ENCODE results near the gene KRTCAP3. TPM values are rescaled to one million over a fixed set of nuclear protein-coding genes. Genes with fewer than 3 reads are reported as not detected.
A peak's percentile ranks its signal among the peaks of the same experiment; 100 is the strongest.

The KRTCAP3 gene
- total RNA-seq, 3 donors from 2014 or later, result 43.9 to 93.4 (median 85.1) TPM

DNA sequence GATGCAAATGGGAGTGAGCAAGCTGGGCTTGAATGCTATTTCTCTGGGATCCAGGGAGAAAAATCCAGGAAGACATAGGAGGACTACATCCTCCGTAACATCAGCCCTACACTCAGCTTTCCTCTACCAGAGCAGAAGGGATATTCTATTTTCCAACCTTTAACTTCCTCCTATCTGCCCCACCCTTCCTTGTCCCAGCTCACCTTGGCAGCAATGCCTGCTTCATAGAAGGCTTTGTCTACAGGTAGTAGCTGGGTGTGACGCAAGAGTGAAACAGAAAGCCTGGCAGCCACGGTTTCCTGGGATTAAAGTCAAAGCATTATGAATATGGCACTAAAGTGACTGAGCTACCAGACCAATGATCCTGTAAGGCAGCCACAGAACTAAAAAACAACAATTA is 3.9 kb downstream of the KRTCAP3 start:
- no peak overlapping the region for H3K4me3 ChIP-seq
- ATAC-seq (peak; percentile 86), DNase-seq (peak; percentile 76 to 90 (median 85))
- peaks cover 27% of the 10 kb centered on the region for H3K4me1 ChIP-seq (ENCODE audit: low read depth)
- TF ChIP-seq, protein P1, sequence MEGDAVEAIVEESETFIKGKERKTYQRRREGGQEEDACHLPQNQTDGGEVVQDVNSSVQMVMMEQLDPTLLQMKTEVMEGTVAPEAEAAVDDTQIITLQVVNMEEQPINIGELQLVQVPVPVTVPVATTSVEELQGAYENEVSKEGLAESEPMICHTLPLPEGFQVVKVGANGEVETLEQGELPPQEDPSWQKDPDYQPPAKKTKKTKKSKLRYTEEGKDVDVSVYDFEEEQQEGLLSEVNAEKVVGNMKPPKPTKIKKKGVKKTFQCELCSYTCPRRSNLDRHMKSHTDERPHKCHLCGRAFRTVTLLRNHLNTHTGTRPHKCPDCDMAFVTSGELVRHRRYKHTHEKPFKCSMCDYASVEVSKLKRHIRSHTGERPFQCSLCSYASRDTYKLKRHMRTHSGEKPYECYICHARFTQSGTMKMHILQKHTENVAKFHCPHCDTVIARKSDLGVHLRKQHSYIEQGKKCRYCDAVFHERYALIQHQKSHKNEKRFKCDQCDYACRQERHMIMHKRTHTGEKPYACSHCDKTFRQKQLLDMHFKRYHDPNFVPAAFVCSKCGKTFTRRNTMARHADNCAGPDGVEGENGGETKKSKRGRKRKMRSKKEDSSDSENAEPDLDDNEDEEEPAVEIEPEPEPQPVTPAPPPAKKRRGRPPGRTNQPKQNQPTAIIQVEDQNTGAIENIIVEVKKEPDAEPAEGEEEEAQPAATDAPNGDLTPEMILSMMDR (IDR thresholded peaks at IDR 0.05), result no peak
- intact Hi-C loops (cut with DNase I, micrococcal nuclease), result no loop called here
- no peaks in the 10 kb centered on the region for H3K36me3 ChIP-seq (ENCODE audit: low read depth)
- no peaks in the 10 kb centered on the region for H3K9me3 ChIP-seq

DNA sequence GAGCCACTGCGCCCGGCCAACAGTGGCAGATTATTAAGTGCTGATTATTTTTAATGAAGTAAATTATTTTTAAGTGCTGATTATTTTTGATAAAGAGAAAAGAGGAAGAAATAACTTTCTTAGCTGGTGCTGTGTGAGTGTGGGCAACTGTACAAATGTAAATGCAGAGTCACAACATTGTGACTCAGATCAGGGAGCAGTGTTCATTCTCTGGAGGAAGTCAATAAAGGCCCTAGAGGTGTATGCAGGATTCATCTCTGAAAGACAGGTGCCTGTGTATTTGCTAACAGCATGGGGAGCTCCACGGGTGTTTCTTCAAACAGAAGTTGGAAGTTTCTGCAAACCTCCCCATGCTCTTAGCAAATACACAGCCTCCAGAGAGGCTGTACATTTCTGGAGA is 6.2 kb downstream of the KRTCAP3 start:
- Histone ChIP-seq H3K4me1 (ENCODE audit: low read depth) (peaks cover 17% of the 10 kb centered on the region), H3K4me3 (no peak overlapping the region), H3K9me3 (no peaks in the 10 kb centered on the region), H3K36me3 (ENCODE audit: low read depth) (no peaks in the 10 kb centered on the region)
- ATAC-seq (no peak), DNase-seq (no peak)
- intact Hi-C loops (cut with DNase I, micrococcal nuclease), result no loop called here
- TF ChIP-seq, protein P1 (IDR thresholded peaks at IDR 0.05), result no peak

DNA sequence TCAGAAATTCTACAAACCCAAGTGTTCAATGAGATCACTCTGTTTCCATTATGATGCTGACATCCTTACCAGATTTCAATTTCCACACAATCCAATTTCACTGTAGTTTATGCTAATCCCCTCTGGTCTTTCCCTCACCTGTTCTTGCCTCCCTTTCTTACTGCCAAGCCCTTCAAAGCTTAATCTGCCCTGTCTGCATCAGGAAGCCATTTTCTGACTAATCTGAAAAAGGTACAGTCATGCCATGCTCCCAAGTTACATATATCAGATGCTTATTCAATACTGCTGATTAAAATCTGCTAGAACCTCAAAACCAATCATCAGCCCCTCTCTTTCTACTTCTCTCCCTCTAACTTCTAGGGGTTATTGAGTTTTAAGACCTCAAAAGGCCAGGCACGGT is 8.9 kb downstream of the KRTCAP3 start:
- H3K9me3 ChIP-seq, result no peaks in the 10 kb centered on the region
- intact Hi-C loops (cut with DNase I, micrococcal nuclease), result no loop called here
- peaks cover 2% of the 10 kb centered on the region for H3K4me1 ChIP-seq (ENCODE audit: low read depth)
- H3K4me3 ChIP-seq, result no peak overlapping the region
- no peak for ATAC-seq
- TF ChIP-seq, protein P1 (IDR thresholded peaks at IDR 0.05), result no peak
- no peaks in the 10 kb centered on the region for H3K36me3 ChIP-seq (ENCODE audit: low read depth)
- no peak for DNase-seq

DNA sequence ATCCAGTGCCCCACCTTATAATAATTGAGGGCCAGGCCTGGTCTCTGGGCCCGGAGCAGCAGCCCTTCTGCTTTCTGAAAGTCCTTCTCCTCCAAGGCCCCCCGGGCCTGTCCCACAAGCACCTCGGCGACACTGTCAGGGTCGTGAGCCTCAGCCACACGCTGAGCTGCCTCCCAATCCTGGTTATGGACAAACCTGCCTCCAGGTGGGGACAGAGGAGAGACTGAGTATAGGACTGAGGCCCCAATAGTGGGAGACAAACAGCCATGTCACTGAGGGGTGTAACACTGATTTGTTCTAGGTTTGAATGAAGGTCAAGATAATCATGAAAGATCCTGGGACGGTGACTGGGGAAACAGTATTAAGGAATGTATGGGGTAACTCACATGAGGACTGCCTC is 11.8 kb downstream of the KRTCAP3 start:
- no peaks in the 10 kb centered on the region for H3K4me1 ChIP-seq (ENCODE audit: low read depth)
- intact Hi-C loops (cut with DNase I, micrococcal nuclease), result no loop called here
- ATAC-seq (no peak), DNase-seq (no peak)
- no peaks in the 10 kb centered on the region for H3K9me3 ChIP-seq
- H3K4me3 ChIP-seq, result no peak overlapping the region
- no peaks in the 10 kb centered on the region for H3K36me3 ChIP-seq (ENCODE audit: low read depth)
- TF ChIP-seq, protein P1 (IDR thresholded peaks at IDR 0.05), result no peak

DNA sequence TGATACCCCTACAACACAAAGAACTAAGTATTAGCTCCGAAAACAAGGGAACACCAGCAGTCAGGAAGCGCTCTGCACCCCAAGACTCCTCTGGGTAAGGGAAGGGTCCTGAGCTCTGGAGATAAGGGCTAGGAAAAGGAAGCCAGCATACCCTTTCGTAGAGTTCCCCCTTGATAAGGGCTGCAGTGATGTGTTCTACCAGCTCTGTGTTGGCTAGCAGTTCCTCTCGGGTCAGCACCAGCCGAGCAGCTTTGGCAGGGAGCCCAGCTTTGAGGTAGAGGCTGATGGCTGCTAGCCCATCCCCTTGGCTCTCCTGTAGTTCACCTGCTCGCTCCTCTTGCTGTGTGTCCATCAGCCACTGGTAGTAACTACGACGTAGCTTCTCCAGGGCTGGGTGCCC is 18.9 kb downstream of the KRTCAP3 start:
- DNase-seq (no peak), ATAC-seq (no peak)
- H3K36me3 ChIP-seq (ENCODE audit: low read depth), result no peaks in the 10 kb centered on the region
- intact Hi-C loops (cut with DNase I, micrococcal nuclease), result no loop called here
- TF ChIP-seq, protein P1 (IDR thresholded peaks at IDR 0.05), result no peak
- H3K4me3 ChIP-seq, result no peak overlapping the region
- H3K4me1 ChIP-seq (ENCODE audit: low read depth), result no peaks in the 10 kb centered on the region
- no peaks in the 10 kb centered on the region for H3K9me3 ChIP-seq

DNA sequence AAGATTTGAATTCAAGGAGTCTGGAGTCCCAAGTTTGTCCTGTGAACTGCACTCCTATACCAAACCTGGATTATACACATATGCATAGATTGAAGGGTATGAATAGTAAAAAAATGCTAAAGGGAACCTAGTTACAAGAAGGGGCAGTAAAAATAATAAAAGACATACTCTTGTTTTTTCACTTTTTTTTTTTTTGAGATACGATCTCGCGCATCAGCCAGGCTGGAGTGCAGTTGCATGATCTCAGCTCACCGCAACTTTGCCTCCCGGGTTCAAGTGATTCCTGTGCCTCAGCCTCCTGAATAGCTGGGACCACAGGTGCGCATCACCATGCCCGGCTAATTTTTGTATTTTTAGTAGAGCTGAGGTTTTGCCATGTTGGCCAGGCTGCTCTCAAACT is 22.3 kb downstream of the KRTCAP3 start:
- no peak for ATAC-seq
- no peaks in the 10 kb centered on the region for H3K36me3 ChIP-seq (ENCODE audit: low read depth)
- intact Hi-C loops (cut with DNase I, micrococcal nuclease), result no loop called here
- DNase-seq, result no peak
- H3K4me1 ChIP-seq (ENCODE audit: low read depth), result no peaks in the 10 kb centered on the region
- TF ChIP-seq, protein P1 (IDR thresholded peaks at IDR 0.05), result no peak
- H3K4me3 ChIP-seq, result no peak overlapping the region
- H3K9me3 ChIP-seq, result no peaks in the 10 kb centered on the region
